Renal pelvis (tissue), 4 donors: ENCODE data around the gene B3GNT9. TPM values are rescaled to one million over a fixed set of nuclear protein-coding genes. Genes with fewer than 3 reads are reported as not detected.
A peak's percentile ranks its signal among the peaks of the same experiment; 100 is the strongest.

Source experiments
- DNase-seq: peaks from one replicate; pipeline ENCODE4 v3.0.0-alpha.2; 2013
- polyA plus RNA-seq, 3 donors: library from polyadenylated mRNA; unstranded; fragments of 120-200 nt; gene quantifications; one replicate each; pipeline ENCODE4 v1.2.1, GENCODE V29; 2013; ENCODE audit not compliant: insufficient read length in 3 of 3

B3GNT9 gene
- polyA plus RNA-seq, 3 donors, result 8.1 to 11.9 (median 8.2) TPM

- no peak for DNase-seq
These were observed 37.5 kb upstream of the B3GNT9 start for GRCh38 chr16:67188323-67188722.

- no peak for DNase-seq
These were observed 36.5 kb upstream of the B3GNT9 start for GRCh38 chr16:67187175-67187890.

- DNase-seq, result no peak
These were observed 35.8 kb upstream of the B3GNT9 start for GRCh38 chr16:67186550-67186950.

- no peak for DNase-seq
These were observed 34.9 kb upstream of the B3GNT9 start for GRCh38 chr16:67185651-67186134.

- peak; percentile 91 for DNase-seq
These were observed 34.3 kb upstream of the B3GNT9 start for GRCh38 chr16:67184995-67185650.

GRCh38 chr16:67184453-67184994, 33.7 kb upstream of the B3GNT9 start:
- no peak for DNase-seq

- peak; percentile 97 for DNase-seq
These were observed 33.0 kb upstream of the B3GNT9 start, which contains the start of gene MATCAP1 for GRCh38 chr16:67183627-67184452. TSS of gene MATCAP1 (minus strand) at chr16:67183963. CDS start at chr16:67180610, 3,353 bp downstream.

- DNase-seq, result no peak
These were observed 32.5 kb upstream of the B3GNT9 start for GRCh38 chr16:67183284-67183626.

- DNase-seq, result no peak
These were observed 31.5 kb upstream of the B3GNT9 start for GRCh38 chr16:67182288-67182687.

GRCh38 chr16:67181346-67181745, 30.5 kb upstream of the B3GNT9 start:
- DNase-seq, result no peak

- no peak for DNase-seq
These were observed 29.4 kb upstream of the B3GNT9 start for GRCh38 chr16:67180166-67180565.

- DNase-seq, result no peak
These were observed 28.8 kb upstream of the B3GNT9 start for GRCh38 chr16:67179421-67180080.

GRCh38 chr16:67177743-67178699, 27.2 kb upstream of the B3GNT9 start:
- DNase-seq, result no peak

- DNase-seq, result no peak
These were observed 25.9 kb upstream of the B3GNT9 start for GRCh38 chr16:67176662-67177061.

- DNase-seq, result no peak
These were observed 24.0 kb upstream of the B3GNT9 start for GRCh38 chr16:67174706-67175231.

GRCh38 chr16:67173808-67174705, 23.3 kb upstream of the B3GNT9 start:
- no peak for DNase-seq

- no peak for DNase-seq
These were observed 22.5 kb upstream of the B3GNT9 start for GRCh38 chr16:67173323-67173722.

- no peak for DNase-seq
These were observed 20.3 kb upstream of the B3GNT9 start for GRCh38 chr16:67170949-67171649.
